OCI-LY3 (cell line): ENCODE measurements around the gene AKR7A3.
"Not testable (repeated sequence)": the region's sequence is repeated elsewhere in the genome, so short reads cannot be mapped to it uniquely, and the experiment has no call there.

ENCODE experiments used
- H2AFZ ChIP-seq: fragments of 200-600, 300-600 bp; shearing (Covaris generic); 2 replicates; pipeline ENCODE4 v1.6.0; 2014; ENCODE audit warnings: antibody characterized with exemption, low read depth, low read length
- H3K27ac ChIP-seq: fragments of 200-600, 300-600 bp; sonication (generic); 2 replicates; pipeline ENCODE4 v1.5.1; 2014; ENCODE audit warnings: mild to moderate bottlenecking, low read length, moderate library complexity, mixed read lengths
- H3K27me3 ChIP-seq: fragments of 200-600, 300-600 bp; sonication (generic); 2 replicates; pipeline ENCODE4 v1.6.1; 2014; ENCODE audit warnings: low read depth, low read length, mixed read lengths
- H3K36me3 ChIP-seq: fragments of 200-600, 300-600 bp; sonication (generic); replicated peaks from 2 replicates; pipeline ENCODE3; 2014; ENCODE audit warnings: low read depth, low read length, mixed read lengths
- H3K4me1 ChIP-seq: fragments of 300-600, 200-600 bp; sonication (generic); 2 replicates; pipeline ENCODE4 v1.6.1; 2014; ENCODE audit warnings: low read length, mixed read lengths
- H3K4me2 ChIP-seq: fragments of 200-600, 300-600 bp; sonication (generic); 2 replicates; pipeline ENCODE4 v1.6.1; 2014; ENCODE audit warnings: low read length, mixed read lengths
- H3K4me3 ChIP-seq: fragments of 300-600, 200-600 bp; sonication (generic); 2 replicates; pipeline ENCODE4 v1.5.1; 2014; ENCODE audit warnings: antibody characterized with exemption, mild to moderate bottlenecking, low read length, moderate library complexity
- H3K79me2 ChIP-seq: fragments of 300-600, 200-600 bp; shearing (Covaris generic); 2 replicates; pipeline ENCODE4 v1.6.1; 2014; ENCODE audit warnings: mild to moderate bottlenecking, low read length, mixed read lengths
- H3K9ac ChIP-seq: fragments of 300-600, 200-600 bp; shearing (Covaris generic); 2 replicates; pipeline ENCODE4 v1.6.0; 2014; ENCODE audit warnings: mild to moderate bottlenecking, low read length, moderate library complexity
- H3K9me3 ChIP-seq: fragments of 200-600, 300-600 bp; shearing (Covaris generic); 2 replicates; pipeline ENCODE4 v1.6.1; 2014; ENCODE audit warnings: low read length, mixed read lengths; ENCODE audit not compliant: insufficient read depth
- H4K20me1 ChIP-seq: fragments of 200-600, 300-600 bp; sonication (generic); 2 replicates; pipeline ENCODE4 v1.6.1; 2016; ENCODE audit warnings: low read length, mixed read lengths; ENCODE audit not compliant: insufficient read depth
- EZH2phosphoT487 ChIP-seq: fragments of 200-600 bp; shearing (Covaris generic); IDR thresholded peaks from 2 replicates; pipeline ENCODE4 v1.6.1; 2018; ENCODE audit warnings: antibody characterized with exemption, mixed run types, low read depth
- TF ChIP-seq, protein P1 (sequence below): fragments of 200-600, 300-600 bp; sonication (generic); IDR thresholded peaks from 2 replicates; pipeline ENCODE4 v1.5.1; 2014; ENCODE audit warnings: antibody characterized with exemption, low read length, low read depth

The AKR7A3 gene

DNA sequence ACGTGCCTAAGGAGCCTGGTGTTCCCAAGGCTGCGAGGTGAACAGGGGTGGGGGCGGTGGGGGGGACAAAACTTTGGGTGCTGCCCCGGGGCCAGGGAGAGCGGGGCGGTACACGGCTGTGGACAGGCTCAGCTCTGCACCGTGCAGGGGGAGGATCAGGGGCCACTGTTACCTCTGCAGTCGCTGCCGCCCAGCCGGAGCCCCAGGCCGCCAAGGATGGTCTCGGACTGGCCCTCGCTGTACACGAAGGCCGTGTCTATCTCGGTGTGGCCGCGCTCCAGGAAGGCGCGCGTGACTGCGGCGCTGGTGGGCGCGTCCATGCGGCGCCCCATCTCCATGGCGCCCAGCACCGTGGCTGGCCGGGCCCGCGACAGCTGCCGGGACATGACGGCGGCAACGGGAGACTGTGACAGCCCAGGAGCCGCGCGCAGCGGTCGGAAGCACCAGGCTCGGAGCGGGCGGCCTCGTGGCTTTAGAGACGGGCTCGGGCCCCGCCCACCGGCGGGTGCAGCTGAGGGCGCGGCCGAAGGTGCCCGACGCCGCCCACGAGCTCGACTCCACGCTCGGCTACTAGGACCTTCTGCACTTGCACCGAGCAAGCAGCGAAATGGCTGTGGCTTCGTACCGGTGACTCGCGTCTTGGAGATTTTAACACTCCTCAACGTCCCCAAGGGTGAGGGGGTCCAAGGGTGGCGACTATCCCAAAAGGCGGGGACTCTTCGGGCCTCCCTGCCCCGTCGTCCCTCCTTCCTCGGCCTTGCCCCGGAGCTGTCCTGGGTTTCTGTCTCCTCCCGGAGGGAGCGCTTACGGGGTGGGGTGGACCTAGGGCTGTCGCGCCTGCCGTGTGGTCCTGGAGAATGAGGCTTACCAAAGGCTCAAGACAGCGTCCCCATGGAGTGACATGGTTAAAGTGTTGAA lies at the start of gene AKR7A3:
Gene AKR7A3 (minus strand): TSS at position 447 of the 918 bp plus-strand sequence. CDS start 61 bp downstream, at position 386.
- not testable (repeated sequence) for H3K27me3 ChIP-seq, H3K4me3 ChIP-seq, H3K79me2 ChIP-seq, H3K4me1 ChIP-seq, H3K4me2 ChIP-seq, H4K20me1 ChIP-seq, H3K27ac ChIP-seq, H2AFZ ChIP-seq, H3K9ac ChIP-seq, H3K36me3 ChIP-seq, H3K9me3 ChIP-seq

DNA sequence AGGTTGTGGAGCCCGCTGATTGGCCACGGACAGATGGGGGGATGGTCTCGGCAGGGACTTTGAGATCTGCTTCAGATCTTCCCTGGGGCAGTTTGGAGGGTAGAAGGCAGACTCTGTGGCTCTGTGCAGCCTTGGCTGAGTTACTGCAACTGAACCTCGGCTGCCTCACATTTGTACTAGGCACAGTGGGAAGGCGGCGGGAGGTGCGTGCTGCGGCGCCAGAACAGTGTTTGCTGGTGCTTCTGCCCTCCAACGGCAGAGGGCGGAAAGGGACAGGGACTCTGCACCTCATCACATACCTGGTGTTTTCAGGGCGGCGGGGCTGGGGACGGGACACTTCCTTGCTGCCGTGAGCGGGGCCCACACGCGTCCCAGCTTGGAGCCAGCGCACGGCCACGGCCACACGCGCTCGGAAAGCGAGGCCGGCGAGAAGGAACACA lies 49.8 kb upstream of the AKR7A3 start:
- H3K4me1 ChIP-seq = no peaks in the 10 kb centered on the region
- no peaks in the 10 kb centered on the region for H3K36me3 ChIP-seq
- no peak overlapping the region for H3K27ac ChIP-seq
- no peak overlapping the region for H3K4me2 ChIP-seq
- no peak overlapping the region for H2AFZ ChIP-seq
- H3K9ac ChIP-seq = no peak overlapping the region
- no peaks in the 10 kb centered on the region for H3K27me3 ChIP-seq
- H4K20me1 ChIP-seq = no peaks in the 10 kb centered on the region
- no peak overlapping the region for H3K4me3 ChIP-seq
- no peaks in the 10 kb centered on the region for H3K79me2 ChIP-seq
- H3K9me3 ChIP-seq = no peaks in the 10 kb centered on the region
- TF ChIP-seq EZH2phosphoT487 = no peak
- TF ChIP-seq, protein P1, sequence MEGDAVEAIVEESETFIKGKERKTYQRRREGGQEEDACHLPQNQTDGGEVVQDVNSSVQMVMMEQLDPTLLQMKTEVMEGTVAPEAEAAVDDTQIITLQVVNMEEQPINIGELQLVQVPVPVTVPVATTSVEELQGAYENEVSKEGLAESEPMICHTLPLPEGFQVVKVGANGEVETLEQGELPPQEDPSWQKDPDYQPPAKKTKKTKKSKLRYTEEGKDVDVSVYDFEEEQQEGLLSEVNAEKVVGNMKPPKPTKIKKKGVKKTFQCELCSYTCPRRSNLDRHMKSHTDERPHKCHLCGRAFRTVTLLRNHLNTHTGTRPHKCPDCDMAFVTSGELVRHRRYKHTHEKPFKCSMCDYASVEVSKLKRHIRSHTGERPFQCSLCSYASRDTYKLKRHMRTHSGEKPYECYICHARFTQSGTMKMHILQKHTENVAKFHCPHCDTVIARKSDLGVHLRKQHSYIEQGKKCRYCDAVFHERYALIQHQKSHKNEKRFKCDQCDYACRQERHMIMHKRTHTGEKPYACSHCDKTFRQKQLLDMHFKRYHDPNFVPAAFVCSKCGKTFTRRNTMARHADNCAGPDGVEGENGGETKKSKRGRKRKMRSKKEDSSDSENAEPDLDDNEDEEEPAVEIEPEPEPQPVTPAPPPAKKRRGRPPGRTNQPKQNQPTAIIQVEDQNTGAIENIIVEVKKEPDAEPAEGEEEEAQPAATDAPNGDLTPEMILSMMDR = no peak

DNA sequence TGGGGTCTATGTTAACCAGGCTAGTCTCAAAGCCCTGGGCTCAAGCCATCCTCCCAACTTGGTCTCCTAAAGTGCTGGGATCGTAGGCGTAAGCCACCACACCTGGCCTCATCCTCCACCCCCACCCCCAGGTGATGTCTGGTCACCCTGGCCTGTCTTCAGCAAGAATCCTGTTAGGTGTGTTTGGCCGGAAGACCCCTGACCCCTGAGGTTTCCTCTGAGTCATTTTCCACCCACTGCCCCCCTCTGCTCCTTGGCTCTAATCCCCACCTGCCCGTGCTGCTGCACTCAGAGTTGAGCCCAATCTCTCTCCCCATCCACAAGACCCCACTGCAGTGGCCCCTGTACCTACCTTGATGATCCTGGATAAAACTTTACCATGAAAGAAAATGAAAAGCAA lies 48.7 kb upstream of the AKR7A3 start:
- no peak overlapping the region for H3K4me2 ChIP-seq
- H4K20me1 ChIP-seq = no peaks in the 10 kb centered on the region
- H3K9me3 ChIP-seq = no peaks in the 10 kb centered on the region
- no peak overlapping the region for H3K9ac ChIP-seq
- no peaks in the 10 kb centered on the region for H3K4me1 ChIP-seq
- TF ChIP-seq EZH2phosphoT487 = no peak
- TF ChIP-seq, protein P1 = no peak
- no peaks in the 10 kb centered on the region for H3K79me2 ChIP-seq
- H3K27me3 ChIP-seq = no peaks in the 10 kb centered on the region
- H2AFZ ChIP-seq = no peak overlapping the region
- H3K27ac ChIP-seq = no peak overlapping the region
- H3K4me3 ChIP-seq = no peak overlapping the region
- no peaks in the 10 kb centered on the region for H3K36me3 ChIP-seq

DNA sequence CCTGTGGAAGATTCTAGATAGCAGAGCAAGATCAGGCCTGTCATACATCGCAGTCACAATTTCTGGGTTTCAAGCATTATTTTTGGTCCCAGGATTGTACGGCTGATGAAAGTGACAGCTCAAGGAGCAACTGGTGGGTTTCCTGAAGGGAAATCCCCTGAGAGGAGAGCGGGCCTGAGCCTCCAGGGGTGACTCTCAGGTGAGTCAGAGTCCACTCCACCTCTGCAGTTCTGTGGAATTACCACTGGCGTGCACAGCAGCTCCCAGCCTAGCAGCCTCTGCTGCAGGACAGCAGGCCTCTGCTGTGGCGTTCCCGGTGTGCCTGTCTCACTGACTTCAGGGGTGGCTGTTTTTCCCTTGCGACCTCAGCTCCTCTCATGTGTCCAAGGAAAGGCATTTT lies 48.0 kb upstream of the AKR7A3 start:
- H3K4me1 ChIP-seq = no peaks in the 10 kb centered on the region
- no peak overlapping the region for H3K27ac ChIP-seq
- no peaks in the 10 kb centered on the region for H4K20me1 ChIP-seq
- H3K9ac ChIP-seq = no peak overlapping the region
- no peaks in the 10 kb centered on the region for H3K36me3 ChIP-seq
- TF ChIP-seq, protein P1 = no peak
- no peak for TF ChIP-seq EZH2phosphoT487
- no peaks in the 10 kb centered on the region for H3K9me3 ChIP-seq
- H2AFZ ChIP-seq = no peak overlapping the region
- H3K4me3 ChIP-seq = no peak overlapping the region
- H3K4me2 ChIP-seq = no peak overlapping the region
- H3K79me2 ChIP-seq = no peaks in the 10 kb centered on the region
- no peaks in the 10 kb centered on the region for H3K27me3 ChIP-seq
